Measurements from ENCODE around the gene KRT35.

- TF ChIP-seq POLR2AphosphoS5 (IDR thresholded peaks at IDR 0.05) (no peak), POLR2A (IDR thresholded peaks at IDR 0.05) (no peak)
- TF ChIP-seq, protein P1, sequence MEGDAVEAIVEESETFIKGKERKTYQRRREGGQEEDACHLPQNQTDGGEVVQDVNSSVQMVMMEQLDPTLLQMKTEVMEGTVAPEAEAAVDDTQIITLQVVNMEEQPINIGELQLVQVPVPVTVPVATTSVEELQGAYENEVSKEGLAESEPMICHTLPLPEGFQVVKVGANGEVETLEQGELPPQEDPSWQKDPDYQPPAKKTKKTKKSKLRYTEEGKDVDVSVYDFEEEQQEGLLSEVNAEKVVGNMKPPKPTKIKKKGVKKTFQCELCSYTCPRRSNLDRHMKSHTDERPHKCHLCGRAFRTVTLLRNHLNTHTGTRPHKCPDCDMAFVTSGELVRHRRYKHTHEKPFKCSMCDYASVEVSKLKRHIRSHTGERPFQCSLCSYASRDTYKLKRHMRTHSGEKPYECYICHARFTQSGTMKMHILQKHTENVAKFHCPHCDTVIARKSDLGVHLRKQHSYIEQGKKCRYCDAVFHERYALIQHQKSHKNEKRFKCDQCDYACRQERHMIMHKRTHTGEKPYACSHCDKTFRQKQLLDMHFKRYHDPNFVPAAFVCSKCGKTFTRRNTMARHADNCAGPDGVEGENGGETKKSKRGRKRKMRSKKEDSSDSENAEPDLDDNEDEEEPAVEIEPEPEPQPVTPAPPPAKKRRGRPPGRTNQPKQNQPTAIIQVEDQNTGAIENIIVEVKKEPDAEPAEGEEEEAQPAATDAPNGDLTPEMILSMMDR (IDR thresholded peaks at IDR 0.05 in 8 of 11, conservative IDR thresholded peaks at IDR 0.05 in 3 of 11) = no peak
Measured at GRCh38 chr17:41527063-41528023, 46.4 kb upstream of the KRT35 start.

All from spleen (tissue), 7 donors.